ACHN (cell line): ENCODE data around the gene ANXA6.
"Not testable (repeated sequence)": the region's sequence is repeated elsewhere in the genome, so short reads cannot be mapped to it uniquely, and the experiment has no call there.

Experiments used
- DNase-seq: peaks from one replicate; pipeline ENCODE4 v3.0.0-alpha.2; 2015
- in situ Hi-C: cut with HindIII; loops from 2 replicates; pipeline ENCODE4 v1.10.0; 2017; ENCODE audit warnings: low sequenced_read_pairs, low pct_ligation_motif_present, low pct_unique_long_range_greater_than_20kb

Gene ANXA6

GRCh38 chr5:151182976-151183375 lies 25.4 kb upstream of the ANXA6 start:
- in situ Hi-C loops: no loop called here
- DNase-seq: no peak

GRCh38 chr5:151182524-151182900 lies 24.9 kb upstream of the ANXA6 start:
- DNase-seq: no peak
- in situ Hi-C loops: no loop called here

DNA sequence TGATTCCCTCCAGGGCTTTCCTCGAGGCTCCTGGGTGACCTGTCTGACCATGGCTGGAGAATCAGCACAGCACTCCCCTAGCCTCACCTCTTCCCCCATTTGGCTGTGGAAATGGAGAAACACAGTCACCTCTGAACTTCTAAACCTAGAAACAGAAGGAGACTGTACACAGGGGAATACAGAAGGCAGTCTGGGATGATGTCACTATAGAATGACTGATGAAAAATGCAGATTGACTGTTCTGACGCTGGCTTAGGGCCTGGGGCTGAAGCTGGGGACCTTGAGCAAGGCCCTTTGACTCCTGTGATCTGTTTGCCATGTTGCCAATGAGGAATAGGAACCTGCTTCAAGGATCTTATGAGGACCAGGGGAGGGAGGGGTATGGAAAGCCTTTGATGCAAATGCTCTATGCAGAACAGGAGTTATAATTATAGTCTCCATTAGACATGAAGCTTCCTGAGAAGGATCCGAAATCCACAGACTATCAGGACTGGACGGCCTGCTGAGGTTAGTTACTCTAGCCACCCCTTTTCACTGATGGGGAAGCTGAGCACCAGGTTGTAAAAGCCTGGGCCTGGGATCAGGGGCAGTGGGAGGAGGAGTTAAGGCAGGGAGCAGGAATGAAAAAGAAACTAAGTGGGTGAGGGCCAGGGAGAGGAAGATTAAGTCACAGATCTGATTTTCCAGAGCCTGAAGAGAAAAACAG lies 24.4 kb upstream of the ANXA6 start:
- DNase-seq: no peak
- in situ Hi-C loops: no loop called here

GRCh38 chr5:151180291-151180690 lies 22.7 kb upstream of the ANXA6 start:
- DNase-seq: no peak
- in situ Hi-C loops: no loop called here

DNA sequence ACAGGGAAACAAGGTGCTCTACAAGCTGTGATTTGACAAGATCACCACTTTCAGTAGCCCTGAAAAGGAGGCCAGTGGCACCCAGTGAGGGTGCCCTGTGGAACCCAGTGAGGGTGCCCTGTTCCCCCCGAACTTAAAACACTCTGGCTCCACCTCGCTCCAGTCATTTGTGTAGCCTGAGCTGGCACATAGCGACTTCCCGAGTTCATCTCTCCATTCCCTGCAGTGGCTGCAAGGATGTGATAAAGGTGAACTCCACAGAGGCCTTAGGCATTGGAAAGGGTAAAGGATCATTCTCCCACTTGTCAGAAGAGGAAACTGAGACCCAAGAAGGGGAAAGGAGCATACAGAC lies 21.9 kb upstream of the ANXA6 start:
- no peak for DNase-seq
- in situ Hi-C loops: no loop called here

GRCh38 chr5:151178777-151179488 lies 21.4 kb upstream of the ANXA6 start:
- in situ Hi-C loops: no loop called here
- DNase-seq: no peak

- no peak for DNase-seq
- in situ Hi-C loops: no loop called here
These were observed 20.8 kb upstream of the ANXA6 start for GRCh38 chr5:151178372-151178771.

DNA sequence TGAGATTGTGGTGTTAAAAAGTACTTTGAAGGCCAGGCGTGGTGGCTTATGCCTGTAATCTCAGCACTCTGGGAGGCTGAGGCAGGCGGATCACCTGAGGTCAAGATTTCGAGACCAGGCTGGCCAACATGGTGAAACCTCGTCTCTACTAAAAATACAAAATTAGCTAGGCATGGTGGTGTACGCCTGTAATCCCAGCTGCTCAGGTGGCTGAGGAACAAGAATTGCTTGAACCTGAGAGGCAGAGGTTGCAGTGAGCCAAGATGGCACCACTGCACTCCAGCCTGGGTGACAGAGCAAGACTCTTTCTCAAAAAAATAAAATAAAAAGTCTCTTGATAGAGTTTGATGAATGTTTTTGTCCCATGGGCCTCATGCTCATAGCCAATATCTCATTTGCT lies 18.7 kb upstream of the ANXA6 start:
- in situ Hi-C loops, DNase-seq: not testable (repeated sequence)

GRCh38 chr5:151174612-151175101 lies 17.1 kb upstream of the ANXA6 start:
- in situ Hi-C loops: no loop called here
- DNase-seq: no peak

- in situ Hi-C loops: no loop called here
- no peak for DNase-seq
These were observed 16.4 kb upstream of the ANXA6 start for GRCh38 chr5:151173711-151174611.

DNA sequence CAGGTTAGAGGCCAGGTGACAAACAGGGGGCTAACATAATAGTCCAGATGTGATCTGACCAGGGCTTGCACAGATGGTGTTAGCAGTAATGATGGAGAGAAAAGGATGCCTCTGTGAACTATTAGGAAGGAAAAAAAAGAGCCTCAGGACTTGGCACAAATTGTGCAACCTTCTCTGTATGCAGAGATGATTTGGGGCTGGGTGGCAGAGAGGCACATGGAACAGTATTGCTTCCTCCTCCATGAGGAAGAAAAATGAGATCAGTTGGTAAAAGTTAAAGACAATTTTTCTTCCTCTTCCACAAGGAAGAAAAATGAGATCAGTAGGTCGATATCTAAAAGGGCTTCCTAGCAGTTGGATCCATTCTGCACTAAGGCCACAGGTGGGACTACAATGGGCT lies 13.9 kb upstream of the ANXA6 start:
- in situ Hi-C loops: no loop called here
- DNase-seq: no peak

DNA sequence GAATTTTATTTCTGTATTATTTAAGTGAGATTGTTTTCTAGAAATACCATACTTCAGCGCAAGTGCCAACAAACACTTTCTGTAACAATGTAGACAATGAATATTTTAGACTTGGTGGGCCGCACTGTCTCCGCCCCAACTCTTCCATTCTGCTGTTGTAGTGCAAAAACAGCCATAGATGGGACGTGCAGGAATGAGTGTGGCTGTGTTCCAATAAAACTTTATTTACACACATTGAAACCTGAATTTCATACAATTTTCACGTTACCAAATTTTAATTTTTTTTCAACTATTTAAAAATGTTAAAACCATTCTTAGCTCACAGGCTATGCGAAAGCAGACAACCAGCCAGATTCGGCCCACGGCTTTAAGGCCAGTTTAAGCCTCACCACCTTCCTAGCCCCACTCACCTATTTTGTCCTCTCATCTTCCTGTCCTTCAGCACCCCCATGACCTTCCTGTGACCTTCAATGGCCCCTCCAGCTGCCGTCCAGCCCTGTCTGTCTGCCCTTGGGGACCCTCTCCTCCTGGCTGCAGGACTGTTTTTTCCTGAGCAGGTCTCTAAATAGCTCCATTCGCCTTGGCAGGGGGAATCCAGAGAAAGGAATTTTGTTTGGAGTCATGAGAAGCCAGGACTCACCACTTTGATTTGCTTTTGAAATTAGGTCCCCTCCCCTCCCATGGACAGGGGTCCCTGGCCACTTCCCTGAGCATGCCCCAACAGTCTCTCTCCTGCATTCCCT lies 11.2 kb upstream of the ANXA6 start:
- in situ Hi-C loops: no loop called here
- no peak for DNase-seq

DNA sequence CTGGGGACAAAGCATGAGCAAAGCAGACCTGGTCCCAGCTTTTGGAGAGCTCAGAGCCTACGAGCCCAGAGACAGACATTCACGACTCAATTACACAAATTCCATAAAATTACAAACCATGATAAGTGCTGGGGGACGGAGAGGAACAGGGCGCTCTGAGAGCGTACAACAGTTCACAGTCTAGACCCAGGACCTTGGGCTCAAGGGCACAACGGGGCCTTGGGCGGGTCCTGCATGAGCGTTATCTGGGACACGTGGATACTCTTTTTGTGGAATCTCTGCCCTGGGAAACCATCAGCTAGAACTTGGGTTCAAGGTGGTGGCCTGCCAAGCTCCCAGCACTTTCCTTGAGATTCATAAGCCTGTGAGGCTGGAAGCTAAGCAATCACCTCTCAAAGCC lies 9.4 kb upstream of the ANXA6 start:
- in situ Hi-C loops: no loop called here
- no peak for DNase-seq

GRCh38 chr5:151164687-151165392 lies 7.3 kb upstream of the ANXA6 start:
- peak; percentile 72 for DNase-seq
- in situ Hi-C loops: no loop called here

DNA sequence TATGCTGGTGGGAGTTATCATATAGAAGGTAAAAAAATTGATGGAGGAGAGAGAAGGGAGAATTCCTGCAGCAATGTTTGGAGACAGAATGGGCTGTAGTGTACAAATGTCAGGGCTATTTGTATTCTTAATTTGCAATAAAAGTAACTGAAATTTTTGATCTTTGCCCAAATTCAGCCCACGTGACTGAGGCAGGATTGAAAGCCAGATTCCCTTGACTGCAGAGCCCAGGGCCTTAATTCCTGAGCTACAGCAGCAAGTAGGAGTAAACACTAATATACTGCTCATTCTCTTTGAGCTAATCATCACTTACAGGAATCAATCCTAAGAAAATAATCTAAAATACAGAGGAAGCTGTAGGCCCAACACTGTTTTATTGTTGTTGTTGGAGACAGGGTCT lies 5.2 kb upstream of the ANXA6 start:
- no peak for DNase-seq
- in situ Hi-C loops: no loop called here

DNA sequence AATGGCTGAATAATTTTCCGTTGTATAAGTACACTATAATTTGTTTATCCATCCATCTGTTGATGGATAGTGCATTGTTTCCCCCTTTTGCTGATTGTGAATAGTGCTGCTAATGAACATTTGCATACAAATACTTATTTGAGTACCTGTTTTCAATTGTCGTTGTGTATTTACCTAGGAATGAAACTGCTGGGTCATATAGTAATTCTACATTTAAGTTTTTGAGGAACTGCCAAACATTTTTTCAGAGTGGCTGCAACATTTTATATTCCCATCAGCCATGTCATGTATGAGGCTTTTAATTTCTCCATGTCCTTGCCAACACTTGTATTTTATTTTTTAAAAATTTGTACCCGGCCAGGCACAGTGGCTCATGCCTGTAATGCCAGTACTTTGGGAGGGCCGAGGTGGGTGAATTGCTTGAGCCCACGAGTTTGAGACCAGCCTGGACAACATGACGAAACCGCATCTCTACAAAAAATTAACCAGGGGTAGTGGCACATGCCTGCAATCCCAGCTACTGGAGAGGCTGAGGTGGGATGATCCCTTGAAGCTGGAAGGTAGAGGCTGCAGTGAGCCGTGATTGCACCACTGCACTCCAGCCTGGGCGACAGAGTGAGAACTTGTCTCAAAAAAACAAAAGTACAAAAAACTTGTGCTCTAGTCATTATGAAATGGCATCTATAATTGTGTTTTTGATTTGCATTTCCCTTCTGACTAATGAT lies 2.2 kb upstream of the ANXA6 start:
- no peak for DNase-seq

GRCh38 chr5:151158287-151158661 lies 695 bp upstream of the ANXA6 start:
- in situ Hi-C loops: no loop called here
- DNase-seq: no peak

More for the DNA sequence above, 2.2 kb upstream of the ANXA6 start:
- in situ Hi-C loops: no loop called here
